Measurements from ENCODE around the gene CELA3B. TPM values are rescaled to one million over a fixed set of nuclear protein-coding genes. Genes with fewer than 3 reads are reported as not detected.

The CELA3B gene
- total RNA-seq, 4 donors from 2014 or later: not detected

DNA sequence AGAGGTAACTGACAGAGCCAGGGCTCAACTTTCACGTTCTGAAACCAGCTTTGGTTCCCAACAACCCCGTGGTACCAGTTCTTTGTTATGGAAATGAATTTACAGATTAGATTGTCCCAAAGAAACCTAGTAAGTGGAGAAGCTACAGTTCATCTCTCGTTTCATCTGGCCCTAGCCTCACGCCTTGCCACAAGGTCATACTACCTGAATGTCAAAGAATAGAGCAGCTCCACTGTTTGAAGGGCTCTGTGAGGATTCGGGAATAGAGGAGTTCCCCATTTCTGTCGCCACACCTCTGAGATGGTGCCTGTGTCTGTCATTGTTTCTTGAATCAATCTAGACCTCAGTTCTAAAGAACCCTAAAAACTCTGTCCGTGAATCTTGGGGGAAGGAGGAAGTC is 60.7 kb downstream of the CELA3B start:
- peaks cover 10 to 12% of the 10 kb centered on the region in 2 donors for H3K4me1 ChIP-seq
- in situ Hi-C loops (cut with MboI; ENCODE audit: low sequenced_read_pairs in 4 of 4): no loop called here
- no peak overlapping the region for H3K4me3 ChIP-seq
- no peaks in the 10 kb centered on the region for H3K27me3 ChIP-seq
- no peaks in the 10 kb centered on the region for H3K9me3 ChIP-seq
- ATAC-seq: peak; percentile 43 to 70
- DNase-seq: peak in 1 of 2 donors; percentile 19
- no peak for TF ChIP-seq POLR2A (IDR thresholded peaks at IDR 0.05)
- TF ChIP-seq, protein P1, sequence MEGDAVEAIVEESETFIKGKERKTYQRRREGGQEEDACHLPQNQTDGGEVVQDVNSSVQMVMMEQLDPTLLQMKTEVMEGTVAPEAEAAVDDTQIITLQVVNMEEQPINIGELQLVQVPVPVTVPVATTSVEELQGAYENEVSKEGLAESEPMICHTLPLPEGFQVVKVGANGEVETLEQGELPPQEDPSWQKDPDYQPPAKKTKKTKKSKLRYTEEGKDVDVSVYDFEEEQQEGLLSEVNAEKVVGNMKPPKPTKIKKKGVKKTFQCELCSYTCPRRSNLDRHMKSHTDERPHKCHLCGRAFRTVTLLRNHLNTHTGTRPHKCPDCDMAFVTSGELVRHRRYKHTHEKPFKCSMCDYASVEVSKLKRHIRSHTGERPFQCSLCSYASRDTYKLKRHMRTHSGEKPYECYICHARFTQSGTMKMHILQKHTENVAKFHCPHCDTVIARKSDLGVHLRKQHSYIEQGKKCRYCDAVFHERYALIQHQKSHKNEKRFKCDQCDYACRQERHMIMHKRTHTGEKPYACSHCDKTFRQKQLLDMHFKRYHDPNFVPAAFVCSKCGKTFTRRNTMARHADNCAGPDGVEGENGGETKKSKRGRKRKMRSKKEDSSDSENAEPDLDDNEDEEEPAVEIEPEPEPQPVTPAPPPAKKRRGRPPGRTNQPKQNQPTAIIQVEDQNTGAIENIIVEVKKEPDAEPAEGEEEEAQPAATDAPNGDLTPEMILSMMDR (IDR thresholded peaks at IDR 0.05 in 4 of 5, conservative IDR thresholded peaks at IDR 0.05 in 1 of 5): no peak
- H3K27ac ChIP-seq: peak overlapping the region; percentile 67 to 77 (median 71)
- intact Hi-C loops (cut with DNase I; ENCODE audit: low total_unique reads): no loop called here
- no peaks in the 10 kb centered on the region for H3K36me3 ChIP-seq

DNA sequence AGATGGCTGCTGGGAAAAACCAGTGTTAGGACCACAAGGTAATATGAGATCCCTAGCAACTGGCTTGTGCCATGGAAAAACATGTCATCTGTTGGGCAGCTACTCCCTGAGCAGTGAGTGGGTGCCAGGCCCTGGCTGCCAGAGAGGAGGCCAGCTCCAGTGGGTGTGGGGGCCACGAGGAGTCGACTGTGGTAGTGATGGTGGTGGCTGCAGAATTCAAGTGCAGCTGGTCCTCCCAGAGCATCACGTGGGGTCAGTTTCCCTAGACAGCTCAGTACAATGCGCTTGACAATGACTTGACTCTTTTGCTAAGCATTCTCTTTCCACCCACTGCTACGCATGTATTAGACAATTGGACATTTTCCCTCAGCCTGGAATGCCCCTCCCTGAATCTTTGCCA is 61.2 kb downstream of the CELA3B start:
- intact Hi-C loops (cut with DNase I; ENCODE audit: low total_unique reads): no loop called here
- Histone ChIP-seq H3K27ac (peak overlapping the region; percentile 67 to 77 (median 71)), H3K4me3 (no peak overlapping the region), H3K36me3 (no peaks in the 10 kb centered on the region), H3K27me3 (no peaks in the 10 kb centered on the region), H3K4me1 (peaks cover 10 to 12% of the 10 kb centered on the region in 2 donors), H3K9me3 (no peaks in the 10 kb centered on the region)
- in situ Hi-C loops (cut with MboI; ENCODE audit: low sequenced_read_pairs in 4 of 4): no loop called here
- ATAC-seq: peak; percentile 73 to 80
- DNase-seq: peak in 1 of 2 donors; percentile 67
- TF ChIP-seq, protein P1 (IDR thresholded peaks at IDR 0.05 in 4 of 5, conservative IDR thresholded peaks at IDR 0.05 in 1 of 5): no peak
- TF ChIP-seq POLR2A (IDR thresholded peaks at IDR 0.05): no peak

Other genes with a start within 250 kb of the CELA3B start
- gene USP48, start 193.9 kb upstream of the CELA3B start, total RNA-seq: 10 to 100 TPM; 11.5 to 24.4 (median 14.5) TPM
- gene LDLRAD2, start 164.8 kb upstream of the CELA3B start, total RNA-seq: not detected
- gene HSPG2, start 39.7 kb upstream of the CELA3B start, total RNA-seq: 100 to 1,000 TPM in 1 of 4 donors, 10 to 100 TPM in 3; 68.9 to 108 (median 83.5) TPM
- gene CELA3A, start 24.6 kb downstream of the CELA3B start, total RNA-seq: not detected
- gene CDC42, start 75.7 kb downstream of the CELA3B start, total RNA-seq: 100 to 1,000 TPM in 3 of 4 donors, 10 to 100 TPM in 1; 77.0 to 111 (median 108) TPM
- 1 to 10 TPM in 1 of 4 donors, under 1 TPM in 1, not detected in 2; 0.42 to 1.1 TPM for gene WNT4, start 166.1 kb downstream of the CELA3B start, total RNA-seq

Measured in gastrocnemius medialis (tissue), 4 donors.